ENCODE data around the gene USP49.

USP49 gene

DNA sequence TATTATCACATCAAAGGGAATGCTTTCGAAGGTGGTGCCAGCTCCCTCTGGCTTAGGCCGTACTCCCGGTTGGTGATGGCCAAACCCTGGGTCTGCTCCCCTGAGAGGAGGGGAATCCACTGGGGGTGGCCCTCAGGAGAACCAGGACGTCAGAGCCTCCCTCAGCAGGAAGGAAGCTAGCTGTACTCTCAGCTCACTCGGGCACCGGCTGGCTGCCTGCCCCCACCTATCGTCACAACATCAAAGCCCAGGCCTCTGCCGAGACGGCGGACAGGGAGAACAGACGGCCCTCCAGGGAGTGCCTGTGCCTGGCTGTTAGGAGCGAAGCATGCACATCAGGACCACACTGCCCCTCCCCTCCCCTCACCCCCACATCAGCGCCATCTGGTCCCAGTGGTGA lies 138.8 kb downstream of the USP49 start:
- no peak for DNase-seq (ENCODE audit: low spot score)

DNA sequence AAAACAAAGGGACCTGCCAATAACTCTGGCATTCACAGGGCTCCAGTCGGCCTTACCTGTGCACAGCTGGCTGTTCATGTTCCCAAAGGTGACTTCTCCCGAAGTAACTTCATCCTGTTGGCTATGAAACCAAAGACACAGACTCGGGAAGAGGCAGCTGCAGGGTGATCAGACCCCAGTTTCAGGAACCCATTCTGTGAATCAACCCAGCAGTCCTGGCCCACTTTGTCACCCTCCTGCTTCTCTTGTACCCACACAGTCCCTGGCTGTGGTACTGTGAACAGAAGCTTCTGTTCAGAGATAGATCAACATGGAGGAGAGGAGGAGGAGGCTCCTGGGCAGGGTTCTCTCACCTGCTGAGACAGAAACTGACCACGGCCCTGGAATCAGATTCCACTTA lies 139.3 kb downstream of the USP49 start:
- no peak for DNase-seq (ENCODE audit: low spot score)

DNA sequence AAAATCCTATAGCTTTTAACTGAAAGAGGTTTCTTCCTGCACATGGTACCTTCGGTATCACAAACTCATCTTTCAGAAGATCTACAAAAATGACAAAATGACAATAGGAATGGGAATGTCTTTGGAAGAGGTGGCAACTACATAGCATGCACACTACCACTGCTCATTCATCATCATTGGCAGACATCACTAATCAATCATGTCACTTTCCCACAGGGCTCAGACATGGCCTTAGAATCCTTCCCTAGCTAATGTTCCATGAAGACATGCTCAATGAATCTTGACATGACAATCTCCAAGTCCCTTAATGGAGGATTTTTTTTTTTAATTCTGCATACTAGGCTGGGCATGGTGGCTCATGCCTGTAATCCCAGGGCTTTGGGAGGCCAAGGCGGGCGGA lies 144.8 kb downstream of the USP49 start:
- no peak for DNase-seq (ENCODE audit: low spot score)

DNA sequence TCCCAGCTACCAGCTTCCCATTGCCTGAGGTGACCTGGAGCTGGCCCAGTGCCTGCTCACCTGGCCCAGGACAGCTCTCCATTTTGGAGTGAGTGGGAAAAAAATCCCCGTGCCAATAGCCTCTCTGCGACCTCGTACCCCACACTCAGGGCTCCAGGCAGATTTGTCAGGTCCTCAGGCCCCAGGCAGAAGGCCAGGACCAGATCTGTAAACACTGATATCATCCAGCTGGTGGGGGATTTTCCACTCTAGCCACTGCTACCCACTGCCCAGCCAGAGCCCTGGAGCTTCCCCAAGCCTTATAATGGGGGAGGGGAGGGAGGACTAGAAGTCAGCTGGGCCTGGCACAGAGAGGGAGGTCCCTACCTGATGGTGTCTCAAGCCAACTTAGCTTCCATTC lies 146.6 kb downstream of the USP49 start:
- no peak for DNase-seq (ENCODE audit: low spot score)

DNA sequence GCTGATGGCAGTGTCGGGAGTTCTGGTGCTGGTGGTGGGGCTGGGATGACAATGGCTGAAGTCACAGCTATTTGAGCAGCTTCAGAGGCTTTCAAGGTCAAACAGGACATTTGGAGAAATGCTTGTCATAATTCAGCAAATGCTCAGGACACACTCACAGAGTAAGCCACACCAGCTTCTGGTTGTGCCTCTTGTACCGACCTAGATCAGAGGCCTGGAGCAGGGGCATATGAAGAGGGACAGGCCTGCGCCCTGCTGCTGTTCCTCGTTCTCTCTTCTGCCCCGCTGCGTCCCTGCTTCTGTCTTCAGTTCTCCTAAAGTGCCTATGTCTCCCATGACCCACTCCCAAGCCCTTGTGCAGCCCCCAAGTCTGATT lies 147.1 kb downstream of the USP49 start:
- DNase-seq (ENCODE audit: low spot score): no peak

DNA sequence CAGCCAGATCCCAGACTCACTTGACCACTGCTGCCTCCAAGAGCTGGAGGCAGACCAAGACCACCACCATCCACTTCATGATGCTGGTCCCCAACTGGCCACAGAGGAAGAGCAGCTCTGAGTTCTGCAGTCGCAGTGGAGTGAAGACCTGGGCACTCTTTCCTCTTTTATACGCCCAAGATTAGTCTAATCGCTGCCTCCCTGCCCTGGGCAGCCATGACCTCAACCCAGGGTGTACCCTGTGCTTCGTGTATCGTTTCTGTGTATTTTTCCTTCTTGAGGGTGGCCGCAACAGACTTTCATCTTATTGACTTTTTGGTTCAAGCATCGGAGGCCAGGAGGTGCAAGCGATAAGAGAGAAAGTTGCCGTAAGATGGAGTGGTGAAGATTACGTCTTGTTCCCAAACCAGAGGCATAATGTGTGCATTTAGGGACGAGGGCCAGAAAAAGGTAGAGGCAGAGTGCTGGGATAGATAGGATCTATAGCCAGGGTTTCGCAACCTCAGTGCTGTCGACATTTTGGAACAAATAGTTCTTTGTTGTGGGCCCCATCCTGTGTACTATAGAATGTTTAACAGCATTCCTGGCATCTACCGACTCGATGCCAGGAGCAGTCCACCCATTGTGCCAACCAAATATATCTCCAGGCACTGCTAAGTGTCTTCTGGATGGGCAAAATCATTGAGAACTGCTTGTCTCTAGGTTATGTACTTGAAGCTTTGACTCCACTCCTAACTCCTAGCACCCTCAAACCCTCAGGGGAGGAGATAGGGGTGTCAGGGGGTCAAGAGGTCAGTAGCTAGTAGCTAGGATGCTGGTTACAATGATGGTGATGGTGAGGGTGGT lies 147.7 kb downstream of the USP49 start, which contains the start of gene PGC:
Gene PGC (minus strand): TSS at position 142 of the 846 bp plus-strand sequence. CDS start 63 bp downstream, at position 79.
- no peak for DNase-seq (ENCODE audit: low spot score)

DNA sequence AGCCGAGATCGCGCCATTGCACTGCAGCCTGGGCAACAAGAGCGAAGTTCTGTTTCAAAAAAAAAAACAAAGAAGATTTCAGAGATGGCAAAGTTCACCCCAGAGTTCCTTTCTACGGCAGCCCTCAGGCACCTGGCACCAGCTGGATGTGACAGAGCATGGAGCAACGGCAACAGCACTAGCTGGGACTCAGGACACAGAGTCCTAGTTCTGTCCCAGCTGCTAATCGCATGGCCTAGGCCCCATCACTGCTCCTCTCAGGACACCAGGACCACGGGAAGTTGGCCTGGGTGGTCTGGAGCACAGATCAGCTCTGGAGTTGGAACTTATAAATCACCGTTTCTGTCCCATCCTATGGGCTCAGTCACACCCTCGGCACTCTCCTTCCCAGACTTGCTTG lies 149.1 kb downstream of the USP49 start:
- DNase-seq (ENCODE audit: low spot score): no peak

DNA sequence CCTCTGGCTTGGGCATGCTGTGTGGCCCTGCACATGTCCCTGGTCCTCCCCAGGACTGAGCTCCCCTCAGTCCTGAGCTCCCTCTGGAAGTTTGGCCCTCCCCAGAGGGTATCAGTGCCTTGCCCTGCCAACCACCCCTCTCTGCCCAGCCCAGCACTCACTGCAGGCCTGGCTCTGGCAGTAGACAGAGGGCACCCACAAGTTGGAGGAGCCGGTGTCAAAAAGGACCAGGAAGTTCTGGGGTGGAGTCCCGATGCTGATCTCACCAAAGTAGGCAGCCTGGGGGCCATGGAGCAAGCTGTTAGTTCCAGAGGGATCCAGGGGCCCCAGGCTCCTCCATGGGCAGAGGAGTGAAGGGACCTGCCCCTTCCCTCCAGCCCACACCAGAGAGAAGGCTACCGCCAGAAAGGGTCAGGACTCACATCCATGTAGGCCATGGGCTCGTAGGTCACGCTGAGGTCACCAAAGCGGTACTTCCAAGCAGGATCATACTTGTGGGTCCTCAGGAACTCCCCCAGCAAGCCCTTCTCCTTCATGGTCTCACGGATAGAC lies 150.9 kb downstream of the USP49 start:
- DNase-seq (ENCODE audit: low spot score): no peak

DNA sequence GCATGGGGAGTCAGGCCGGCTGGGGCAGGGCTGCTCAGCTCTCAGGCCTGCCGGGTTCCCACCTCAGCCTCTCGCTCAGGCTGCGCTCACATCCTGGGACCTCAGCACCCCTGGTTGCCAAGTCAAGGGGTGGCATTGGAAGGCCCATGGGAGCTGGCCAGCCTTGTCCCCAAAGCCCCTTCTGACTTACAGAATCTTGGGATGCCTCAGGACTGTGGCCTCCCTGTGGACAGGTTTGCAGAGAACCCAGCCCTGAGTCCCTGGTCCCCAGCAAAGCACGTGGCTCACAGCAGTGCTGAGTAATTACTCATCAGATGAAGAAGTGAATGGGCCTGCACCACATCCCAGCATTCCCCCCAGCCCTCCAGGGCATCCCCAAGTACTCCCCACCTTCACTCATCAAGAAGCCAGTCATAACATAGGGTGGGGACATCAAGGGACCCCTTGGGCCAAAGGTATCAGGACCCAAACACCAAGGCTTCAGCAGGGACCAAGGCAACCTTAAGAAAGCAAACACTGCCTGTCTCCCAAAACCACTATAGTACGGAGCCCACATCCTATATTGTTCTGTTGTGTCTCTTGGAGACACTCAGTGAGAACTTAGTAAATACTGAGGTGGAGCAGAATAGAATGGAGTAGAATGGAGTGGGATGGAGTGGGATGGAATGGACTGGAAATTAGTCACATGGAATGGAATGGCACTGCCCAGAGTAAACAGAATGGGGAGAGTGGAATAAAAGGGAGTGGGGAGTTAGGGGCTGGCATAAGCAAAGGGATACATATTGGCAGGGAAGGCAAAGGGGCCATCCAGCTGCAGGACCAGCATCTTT lies 151.6 kb downstream of the USP49 start:
- DNase-seq (ENCODE audit: low spot score): no peak

DNA sequence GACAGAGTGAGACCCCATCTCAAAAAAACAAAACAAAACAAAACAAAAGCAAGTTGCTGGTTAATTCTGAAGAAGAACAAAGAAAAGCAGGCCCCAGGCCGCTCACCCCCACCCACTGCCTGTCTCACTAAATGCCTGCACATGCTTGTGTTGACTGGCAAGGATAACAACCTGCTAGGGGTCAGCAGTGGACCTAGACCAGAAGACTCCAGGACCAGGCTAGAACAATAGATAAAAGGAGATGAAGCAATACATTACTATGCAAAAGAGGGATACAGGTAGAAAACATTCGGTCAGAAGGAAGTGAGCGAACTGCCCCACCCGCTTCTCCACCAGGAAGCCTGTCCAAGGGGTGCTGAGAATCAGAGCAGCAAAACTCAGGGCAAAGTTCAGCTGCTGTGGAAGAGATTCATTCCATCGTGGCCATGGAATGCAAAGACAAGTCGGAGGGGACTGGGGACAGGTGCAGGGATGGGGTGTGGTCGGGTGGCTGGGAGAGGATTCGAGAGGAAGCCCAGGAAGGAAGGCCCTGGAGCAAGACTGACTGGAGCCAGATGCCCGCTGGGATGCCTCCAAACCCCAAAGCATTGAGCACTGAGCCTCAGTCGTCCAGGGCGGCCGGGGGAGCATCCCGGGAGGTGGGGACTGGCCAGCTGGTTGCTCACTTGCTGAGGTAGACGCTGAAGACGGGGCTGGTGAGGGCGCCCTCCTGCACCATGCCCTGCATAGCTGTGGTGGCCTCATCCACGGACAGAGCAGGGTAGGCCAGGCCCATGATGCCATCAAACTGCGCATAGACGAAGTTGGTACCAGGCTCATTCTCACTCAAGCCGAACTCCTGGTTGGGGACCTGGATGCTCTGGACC lies 153.3 kb downstream of the USP49 start:
- no peak for DNase-seq (ENCODE audit: low spot score)

DNA sequence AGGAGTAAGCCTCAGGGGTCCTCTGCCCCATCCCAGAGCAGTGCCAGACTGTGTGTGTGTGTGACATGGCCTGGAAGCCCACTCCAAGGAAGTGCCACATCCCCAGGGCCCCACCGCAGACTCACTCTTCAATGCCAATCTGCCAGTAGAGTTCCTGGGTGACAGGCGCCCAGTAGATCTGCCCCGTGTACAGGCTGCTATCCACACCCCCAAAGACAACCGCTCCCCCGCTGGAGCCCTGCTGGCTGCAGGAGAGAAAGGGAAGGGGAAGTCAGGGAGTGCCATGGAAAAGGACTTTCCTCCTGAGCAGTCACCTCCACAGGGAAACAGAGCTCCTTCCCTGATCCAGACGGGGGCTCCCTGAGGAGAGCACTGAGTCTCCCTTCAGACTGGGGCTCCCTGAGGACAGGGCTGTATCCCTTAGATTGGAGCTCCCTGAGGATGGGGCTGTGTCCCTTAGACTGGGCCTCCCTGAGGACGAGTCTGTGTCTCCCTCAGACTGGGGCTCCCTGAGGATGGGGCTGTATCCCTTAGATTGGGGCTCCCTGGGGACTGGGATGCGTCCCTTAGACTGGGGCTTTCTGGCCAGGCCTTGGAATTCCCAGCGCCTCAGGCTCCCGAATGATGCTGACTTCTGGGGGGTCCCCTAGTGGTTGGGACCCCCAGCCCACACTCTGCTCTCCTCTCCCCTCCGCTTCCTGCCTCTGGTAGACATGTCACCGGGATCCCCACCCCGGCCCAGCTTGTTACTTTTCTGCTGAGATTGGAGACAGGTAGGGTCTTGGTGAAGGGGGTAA lies 154.6 kb downstream of the USP49 start:
- no peak for DNase-seq (ENCODE audit: low spot score)

All from iPS-NIHi11 (cell line).